GM04504 (cell line): ENCODE results near the gene MICAL3.
A peak's percentile ranks its signal among the peaks of the same experiment; 100 is the strongest.

ENCODE experiments used
- DNase-seq: peaks from one replicate; pipeline ENCODE4 v3.0.0-alpha.2; 2012; ENCODE audit warnings: low read depth

Gene MICAL3

DNA sequence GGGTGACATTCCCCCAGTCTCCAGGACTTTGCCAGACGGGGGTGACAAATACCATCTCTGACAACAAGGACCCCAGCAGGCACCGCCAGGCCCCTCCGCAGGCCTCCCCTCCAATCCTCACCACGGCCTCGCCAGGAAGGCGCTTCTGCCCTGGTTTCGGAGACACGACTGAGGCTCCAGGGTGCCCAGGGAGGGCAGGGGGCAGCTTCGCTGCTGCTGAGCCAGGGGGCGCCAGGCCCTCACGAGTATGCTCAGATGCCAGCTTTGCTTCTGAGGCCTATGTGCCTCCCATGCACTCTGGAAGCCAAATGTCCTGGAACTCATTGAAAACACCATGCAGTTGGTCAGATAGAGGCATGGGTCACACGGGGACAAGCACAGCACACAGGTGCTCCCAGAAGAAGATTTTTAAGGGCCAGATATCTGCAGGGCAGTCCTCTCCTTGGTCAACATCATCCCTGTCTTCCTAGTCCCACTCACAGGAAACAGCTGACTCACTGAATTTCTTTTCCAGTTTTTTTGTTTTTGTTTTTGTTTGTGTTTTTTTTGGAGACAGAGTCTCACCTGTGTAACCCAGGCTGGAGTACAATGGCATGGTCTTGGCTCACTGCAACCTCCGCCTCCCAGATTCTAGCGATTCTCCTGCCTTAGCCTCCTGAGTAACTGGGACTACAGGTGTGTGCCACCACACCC, 270.0 kb downstream of the MICAL3 start:
- DNase-seq, result no peak

DNA sequence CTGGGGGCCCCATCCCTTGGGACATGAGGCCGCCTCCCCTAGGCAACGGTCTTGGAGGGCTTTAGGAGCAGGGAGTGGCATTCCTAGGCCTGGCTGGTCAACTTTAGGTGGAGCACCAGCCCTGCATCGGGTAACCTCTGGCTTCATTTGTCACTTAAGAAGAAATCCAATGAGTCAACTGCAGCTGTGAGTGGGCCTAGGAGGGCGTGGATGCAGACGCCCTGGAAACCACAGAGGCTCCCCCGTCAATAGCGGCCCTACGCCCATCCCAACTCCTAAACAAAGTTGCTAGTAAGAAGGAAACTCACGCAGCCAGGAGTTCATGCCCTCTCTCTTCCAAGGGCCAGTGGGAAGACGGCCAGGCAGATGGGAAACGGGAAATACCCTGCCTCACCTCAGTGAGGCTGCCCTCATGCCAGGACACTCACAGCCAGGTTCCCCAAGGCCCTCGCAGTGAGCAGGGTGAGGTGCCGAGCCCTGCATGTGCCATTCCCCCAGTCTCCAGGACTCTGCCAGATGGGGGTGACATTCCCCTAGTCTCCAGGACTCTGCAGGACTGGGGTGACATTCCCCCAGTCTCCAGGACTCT, 270.9 kb downstream of the MICAL3 start:
- no peak for DNase-seq

DNA sequence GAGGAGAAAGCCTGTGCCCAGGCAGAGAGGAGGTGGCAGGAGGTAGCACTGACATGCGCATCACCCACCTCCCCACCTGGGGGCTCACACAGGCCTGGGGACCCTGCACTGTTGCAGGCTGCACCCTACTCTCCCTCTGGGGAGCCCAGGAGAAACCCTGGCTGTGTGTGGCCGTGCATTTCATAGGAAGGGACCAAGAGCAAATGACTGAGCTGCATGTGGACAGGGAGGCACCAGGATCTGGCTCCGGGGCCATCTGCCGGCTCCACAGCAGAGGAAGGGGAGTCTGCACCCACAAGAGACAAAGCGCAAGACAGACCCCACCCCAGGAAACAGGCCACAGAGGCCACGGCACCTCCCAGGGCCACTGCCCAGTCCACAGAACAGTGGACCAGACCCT, 272.8 kb downstream of the MICAL3 start:
- DNase-seq, result no peak

DNA sequence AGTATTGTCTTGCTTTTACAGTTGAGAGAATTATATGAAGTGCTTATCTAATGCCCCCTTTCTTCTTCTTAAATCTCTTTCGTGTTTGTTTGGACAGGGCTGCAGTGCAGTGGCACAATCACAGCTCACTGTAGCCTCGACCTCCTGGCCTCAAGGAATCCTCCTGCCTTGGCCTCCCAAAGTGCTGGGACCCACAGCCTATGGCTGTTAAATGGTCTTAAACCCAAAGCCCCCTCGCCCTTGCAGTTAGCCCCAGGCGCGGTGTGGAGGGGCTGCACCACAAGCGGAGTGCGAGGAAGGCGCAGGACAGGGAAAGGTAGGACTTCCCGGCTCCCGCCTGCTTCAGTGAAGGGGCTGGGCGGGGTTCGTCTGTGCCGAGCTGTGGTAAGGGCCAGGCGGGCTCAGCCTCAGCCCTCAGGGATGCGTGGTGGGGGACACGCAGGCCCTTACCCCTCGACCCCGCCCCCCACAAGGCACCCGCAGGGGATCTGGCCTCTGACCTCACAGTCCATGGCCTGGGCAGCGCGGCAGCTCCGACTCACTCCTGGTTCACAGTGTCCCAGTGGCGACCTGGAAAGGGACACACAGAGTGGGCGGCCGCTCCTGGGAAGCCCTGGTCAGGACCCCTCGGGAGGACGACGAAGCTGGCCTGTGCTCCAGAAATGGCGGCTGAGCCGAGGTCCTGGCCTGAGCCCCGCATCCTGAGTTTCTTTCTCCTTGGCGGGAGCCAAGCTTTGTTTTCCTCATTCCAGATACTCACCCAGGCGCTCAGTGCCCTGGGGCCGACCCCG, 274.6 kb downstream of the MICAL3 start:
- DNase-seq, result no peak

GRCh38 chr22:17748555-17749353, 275.6 kb downstream of the MICAL3 start:
- DNase-seq, result no peak

DNA sequence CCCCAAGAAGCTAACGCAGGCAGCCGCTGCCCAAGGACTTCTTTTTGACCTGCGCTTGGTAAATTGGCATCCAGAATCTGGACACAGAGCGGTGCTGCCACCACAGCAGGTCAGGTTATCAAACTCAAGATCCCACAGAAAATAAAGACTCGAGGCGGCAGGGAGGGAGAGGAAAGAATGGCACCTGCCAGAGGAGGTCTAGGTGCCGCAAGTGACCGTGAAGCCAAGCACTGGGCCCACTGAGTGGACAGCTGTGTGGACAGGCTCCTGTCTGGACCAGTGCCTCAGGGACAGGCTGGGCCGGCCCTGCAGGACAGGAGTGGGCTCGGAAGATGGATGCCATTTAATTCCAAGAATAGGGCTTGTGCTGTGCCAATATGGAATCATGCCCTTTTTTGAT, 277.4 kb downstream of the MICAL3 start:
- DNase-seq, result no peak

DNA sequence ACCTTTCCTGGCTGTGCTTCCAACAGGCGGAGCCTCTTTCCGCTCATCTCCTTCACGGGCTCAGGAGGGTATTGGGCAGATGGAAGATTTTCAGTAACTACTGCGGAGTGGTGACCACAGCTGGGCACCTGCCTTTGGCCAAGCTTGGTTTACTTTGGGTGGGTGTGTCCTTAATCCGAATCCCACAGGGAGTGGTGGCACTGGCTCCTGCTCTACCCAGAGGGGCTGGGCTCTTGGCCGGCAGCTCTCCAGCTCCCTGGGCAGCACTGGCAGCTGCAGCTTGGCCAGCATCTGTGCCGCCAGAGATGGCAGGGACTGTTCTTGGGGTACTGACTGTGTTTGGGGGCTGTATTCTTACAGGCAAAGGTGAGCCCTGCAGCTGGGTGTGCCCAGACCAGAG, 279.9 kb downstream of the MICAL3 start:
- DNase-seq, result no peak

DNA sequence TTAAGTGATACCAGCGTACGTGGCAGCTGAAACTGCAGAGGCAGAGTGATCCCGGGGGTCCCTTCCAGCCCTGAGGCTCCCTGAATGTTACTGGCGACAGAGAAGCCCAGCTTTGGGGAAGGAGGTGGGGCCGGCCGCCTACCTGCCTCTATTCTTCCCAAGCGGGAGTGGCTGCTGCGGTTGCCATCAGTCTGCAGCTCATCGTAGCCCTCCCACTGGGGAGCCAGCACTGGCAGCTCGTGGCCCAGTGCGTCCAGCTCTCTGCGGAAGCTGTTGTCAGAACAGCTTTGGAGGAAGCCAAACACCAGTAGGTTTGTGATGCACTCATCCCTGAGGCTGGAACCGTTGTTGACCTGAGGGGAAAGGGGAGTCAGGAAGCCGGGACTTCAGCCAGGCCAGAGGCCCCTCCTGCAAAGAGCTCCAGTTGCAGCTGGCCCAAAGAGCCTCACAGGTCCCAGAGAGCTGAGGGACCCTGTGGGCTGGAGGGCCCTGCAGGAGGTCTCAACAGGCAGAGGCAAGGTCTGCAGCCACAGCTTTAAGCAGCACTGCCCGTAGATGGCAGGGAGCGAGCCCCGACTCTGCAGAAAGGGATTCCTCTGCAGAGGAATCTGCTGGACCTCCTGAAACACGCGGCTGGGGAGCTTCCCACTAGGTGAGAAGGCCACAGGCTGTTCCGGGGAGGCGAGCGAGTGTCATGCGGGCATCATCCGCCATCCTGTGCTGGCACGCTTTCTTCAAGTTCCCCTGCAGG, 280.5 kb downstream of the MICAL3 start:
- no peak for DNase-seq

DNA sequence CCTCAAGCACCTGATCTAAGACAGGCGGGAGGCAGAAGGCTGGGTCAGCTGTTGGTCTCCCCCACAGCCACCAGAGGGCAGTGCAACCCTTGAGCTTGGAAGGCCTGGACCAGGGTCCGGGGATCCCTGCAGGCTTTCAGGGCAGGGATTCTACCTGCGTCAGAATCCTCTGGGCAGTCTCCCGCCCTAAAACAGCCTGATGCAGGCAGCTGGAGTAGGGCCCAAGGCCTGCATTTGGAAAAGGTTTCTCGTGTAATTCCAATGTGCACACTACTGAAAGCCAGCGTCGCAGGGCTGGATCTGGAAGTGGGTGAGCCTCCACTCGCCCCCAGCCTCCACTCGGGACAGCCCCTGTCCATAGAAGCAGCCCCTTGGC, 281.8 kb downstream of the MICAL3 start:
- peak; percentile 25 for DNase-seq

- DNase-seq, result no peak
These were observed 282.4 kb downstream of the MICAL3 start for GRCh38 chr22:17741866-17742526.

- DNase-seq, result no peak
These were observed 285.0 kb downstream of the MICAL3 start for GRCh38 chr22:17739196-17739975.

GRCh38 chr22:17738386-17739128, 285.8 kb downstream of the MICAL3 start:
- DNase-seq, result no peak
